Panc1 (cell line): Measurements from ENCODE around the gene LILRA2. TPM values are rescaled to one million over a fixed set of nuclear protein-coding genes. Genes with fewer than 3 reads are reported as not detected.
"Not testable (repeated sequence)": the region's sequence is repeated elsewhere in the genome, so short reads cannot be mapped to it uniquely, and the experiment has no call there.

Source experiments
- ATAC-seq: fragments of 200-7000 bp; cut with Tn5 transposase; 2 replicates; pipeline ENCODE4 v1.9.1; 2020; ENCODE audit warnings: mild to moderate bottlenecking, moderate library complexity
- BruUV-seq: library from RNA; stranded (reverse); fragments of 400-500 nt; replicated peaks from 2 replicates; lab custom pipeline; 2021; lab: Mats Ljungman, UMichigan
- CTCF ChIA-PET: fragments of 300-600 bp; sonication (Branson Sonifier 250); formaldehyde crosslinking; loops from one replicate; lab custom pipeline; 2022; ENCODE audit warnings: antibody characterized with exemption; lab: Charles Lee
- POLR2A ChIA-PET: fragments of 300-600 bp; sonication (Branson Sonifier 250); formaldehyde crosslinking; loops from one replicate; lab custom pipeline; 2022; ENCODE audit warnings: antibody characterized with exemption; lab: Charles Lee
- DNase-seq: peaks from one replicate; pipeline ENCODE4 v3.0.0-alpha.2; 2010; ENCODE audit warnings: low read depth, low spot score
- H3K27ac ChIP-seq: 2 replicates; pipeline ENCODE4 v1.5.1; 2011; ENCODE audit warnings: mild to moderate bottlenecking, low read length, inconsistent platforms
- H3K27me3 ChIP-seq: fragments of 200-500 bp; sonication (Bioruptor generic); 2 replicates; pipeline ENCODE4 v1.6.0; 2014; ENCODE audit warnings: low read length, inconsistent platforms; ENCODE audit not compliant: control insufficient read depth, insufficient read depth
- H3K36me3 ChIP-seq: fragments of 200-500 bp; sonication (Bioruptor generic); 2 replicates; pipeline ENCODE4 v1.5.1; 2014; ENCODE audit warnings: inconsistent platforms, mild to moderate bottlenecking, low read length, moderate library complexity; ENCODE audit not compliant: control insufficient read depth, insufficient read depth
- H3K4me1 ChIP-seq: 2 replicates; pipeline ENCODE4 v1.5.1; 2011; ENCODE audit warnings: inconsistent platforms, mild to moderate bottlenecking, low read length, moderate library complexity; ENCODE audit not compliant: control insufficient read depth, insufficient read depth
- H3K4me3 ChIP-seq, 2 experiments: 2 replicates each; pipeline ENCODE4 v1.5.1; 2011 to 2012; ENCODE audit warnings: low read depth in 2 of 2, low read length in 2 of 2, mild to moderate bottlenecking in 2 of 2, inconsistent platforms in 1 of 2, moderate library complexity in 1 of 2
- H3K9me3 ChIP-seq: fragments of 200-500 bp; sonication (Bioruptor generic); 2 replicates; pipeline ENCODE4 v1.5.1; 2014; ENCODE audit warnings: low read depth, mild to moderate bottlenecking, inconsistent platforms, low read length, moderate library complexity; ENCODE audit not compliant: control insufficient read depth, insufficient read depth
- CTCF ChIP-seq: fragments of 450-650 bp; IDR thresholded peaks from 2 replicates; pipeline ENCODE4 v1.5.1; 2017; ENCODE audit warnings: mild to moderate bottlenecking
- POLR2AphosphoS5 ChIP-seq: IDR thresholded peaks from 2 replicates; pipeline ENCODE4 v1.6.1; 2012; ENCODE audit warnings: mild to moderate bottlenecking, low read depth, low read length, moderate library complexity
- REST ChIP-seq, 2 experiments: IDR thresholded peaks; 2 replicates each; pipeline ENCODE4 v1.6.1; 2011 to 2012; ENCODE audit warnings: low read depth in 2 of 2, control low read depth in 1 of 2, low read length in 1 of 2, mild to moderate bottlenecking in 1 of 2, moderate library complexity in 1 of 2; ENCODE audit not compliant: insufficient read depth in 1 of 2
- SIN3A ChIP-seq: IDR thresholded peaks from 2 replicates; pipeline ENCODE4 v1.6.1; 2012; ENCODE audit warnings: low read depth, mild to moderate bottlenecking, low read length, moderate library complexity, borderline replicate concordance; ENCODE audit not compliant: insufficient read depth
- TCF7L2 ChIP-seq: IDR thresholded peaks from 2 replicates; pipeline ENCODE4 v1.6.1; 2011; ENCODE audit warnings: mild to moderate bottlenecking, low read depth, low read length, inconsistent platforms
- in situ Hi-C: cut with HindIII; loops from 2 replicates; pipeline ENCODE4 v1.10.0; 2016; ENCODE audit warnings: low sequenced_read_pairs, low pct_unique_long_range_greater_than_20kb
- intact Hi-C: fragments of 100-400 bp; cut with micrococcal nuclease; formaldehyde crosslinking; loops from one replicate; pipeline ENCODE4 v1.10.0; 2022; ENCODE audit not compliant: unreplicated experiment
- total RNA-seq: library from RNA; stranded (reverse); gene quantifications from one replicate; pipeline ENCODE4 v1.2.1, GENCODE V29; 2021; ENCODE audit not compliant: unreplicated experiment

Gene LILRA2
- total RNA-seq, 1 experiment from 2014 or later: not detected

GRCh38 chr19:54594737-54595136 lies 21.1 kb downstream of the LILRA2 start:
- Histone ChIP-seq H3K4me3 (no peak overlapping the region), H3K27me3 (peaks cover 48% of the 10 kb centered on the region), H3K27ac (no peak overlapping the region), H3K36me3 (no peaks in the 10 kb centered on the region), H3K4me1 (no peaks in the 10 kb centered on the region), H3K9me3 (no peaks in the 10 kb centered on the region)
- TF ChIP-seq POLR2AphosphoS5: no peak
- no peak for TF ChIP-seq REST (IDR thresholded peaks at IDR 0.05; ENCODE audit: insufficient read depth in 1 of 2, low read depth in 2 of 2, low read length in 1 of 2)
- TF ChIP-seq TCF7L2: no peak
- no peak for TF ChIP-seq CTCF
- no peak; the same call in 1 of the 2 replicates for ATAC-seq
- POLR2A ChIA-PET: no interaction called here
- in situ Hi-C loops: no loop called here
- BruUV-seq: no TSS peak
- intact Hi-C loops: no loop called here
- CTCF ChIA-PET: no interaction called here
- DNase-seq: no peak

- BruUV-seq, H3K27ac ChIP-seq, intact Hi-C loops, POLR2A ChIA-PET, H3K4me1 ChIP-seq, H3K9me3 ChIP-seq, CTCF ChIA-PET, H3K4me3 ChIP-seq, H3K36me3 ChIP-seq, ATAC-seq, DNase-seq, in situ Hi-C loops: not testable (repeated sequence)
- peaks cover 46% of the 10 kb centered on the region for H3K27me3 ChIP-seq
Observed at GRCh38 chr19:54595680-54596436, 22.3 kb downstream of the LILRA2 start.

GRCh38 chr19:54600212-54600611 lies 26.6 kb downstream of the LILRA2 start:
- in situ Hi-C loops: no loop called here
- CTCF ChIA-PET: no interaction called here
- H3K4me3 ChIP-seq: no peak overlapping the region

More at GRCh38 chr19:54600212-54600611, 26.6 kb downstream of the LILRA2 start:
- intact Hi-C loops: no loop called here
- no peak for DNase-seq
- Histone ChIP-seq H3K9me3 (peaks cover 4% of the 10 kb centered on the region; the same call in 1 of the 2 replicates), H3K27me3 (peaks cover 49% of the 10 kb centered on the region), H3K4me1 (no peaks in the 10 kb centered on the region), H3K36me3 (no peaks in the 10 kb centered on the region), H3K27ac (no peak overlapping the region)
- no peak for ATAC-seq
- TF ChIP-seq CTCF (no peak), POLR2AphosphoS5 (no peak), TCF7L2 (no peak), REST (IDR thresholded peaks at IDR 0.05; ENCODE audit: insufficient read depth in 1 of 2, low read depth in 2 of 2, low read length in 1 of 2) (no peak), SIN3A (no peak)
- POLR2A ChIA-PET: no interaction called here
- no TSS peak for BruUV-seq
